Inflammatory macrophage treated with lipopolysaccharide for 4 hours (primary cell): ENCODE measurements around the gene MGLL.

Experiments used
- DNase-seq: peaks from one replicate; pipeline ENCODE4 v3.0.0-alpha.2; 2020

Gene MGLL

DNA sequence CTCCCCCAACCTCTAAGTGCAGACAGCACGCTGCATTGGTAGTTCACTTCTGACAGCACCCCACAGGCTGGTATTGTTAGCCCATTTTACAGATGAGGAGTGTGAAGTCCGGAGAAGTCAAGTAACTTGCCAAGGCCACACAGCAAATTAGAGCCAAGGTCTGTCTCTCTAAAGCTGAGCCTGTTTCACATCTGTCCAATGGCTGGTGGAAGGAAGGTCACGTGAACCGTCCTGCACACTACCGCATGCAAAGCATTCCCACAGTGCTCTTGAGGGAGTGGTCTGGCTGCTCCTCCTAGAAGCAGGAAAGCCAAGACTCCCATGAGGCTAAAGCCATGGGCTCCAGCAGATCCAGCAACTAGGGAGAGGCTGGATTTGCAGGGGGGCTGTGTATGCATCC, 50.0 kb downstream of the MGLL start:
- DNase-seq: no peak

DNA sequence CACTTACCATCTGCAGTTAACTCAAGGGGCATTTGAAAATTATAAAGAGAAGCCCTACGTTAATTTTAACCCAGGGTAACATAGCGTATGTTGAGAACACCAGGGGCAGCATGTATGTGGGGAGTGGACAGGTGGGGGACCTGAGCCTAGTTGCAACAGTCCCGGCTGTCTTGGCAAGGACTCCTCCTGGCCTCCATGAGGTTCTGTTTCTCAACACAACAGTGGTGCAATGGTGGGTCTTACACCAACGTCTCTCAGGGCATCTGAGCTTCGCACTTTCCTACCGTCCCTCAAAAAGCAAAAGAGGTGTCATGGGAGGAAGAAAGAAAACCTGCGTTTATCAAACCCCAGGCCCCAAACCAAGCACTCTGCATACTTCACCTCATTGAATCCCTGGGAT, 50.6 kb downstream of the MGLL start:
- no peak for DNase-seq

DNA sequence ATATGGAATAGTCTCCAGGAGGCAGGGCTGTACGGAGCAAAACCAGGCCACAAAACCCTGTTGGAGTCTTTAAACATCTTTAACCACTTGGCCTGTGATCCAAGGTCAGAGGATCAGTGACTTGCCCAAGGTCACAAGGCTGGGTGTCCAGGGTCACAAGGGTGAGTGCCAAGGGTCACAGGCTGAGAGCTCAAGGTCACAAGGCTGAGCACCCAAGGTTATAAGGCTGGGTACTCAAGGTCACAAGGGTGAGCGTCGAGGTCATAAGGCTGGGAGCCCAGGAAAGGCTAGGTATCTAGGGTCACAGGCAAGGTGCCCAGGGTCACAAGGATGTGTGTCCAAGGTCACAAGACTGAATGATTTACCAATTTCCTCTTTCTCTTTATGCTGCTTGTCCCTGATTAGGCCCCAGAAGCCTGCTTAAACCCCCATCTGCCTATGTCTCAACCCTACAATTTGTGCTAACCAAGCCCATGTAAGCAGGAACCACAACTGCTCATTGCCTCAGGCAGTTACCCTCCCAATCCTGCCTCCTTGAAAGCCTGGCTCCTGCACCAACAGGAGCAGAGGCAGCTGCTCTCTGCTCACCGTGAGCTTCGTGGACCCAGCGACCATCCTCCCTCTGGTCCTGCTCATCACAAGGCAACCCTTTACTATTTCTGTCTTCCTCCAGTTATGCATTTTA, 51.5 kb downstream of the MGLL start:
- peak; percentile 88 for DNase-seq

DNA sequence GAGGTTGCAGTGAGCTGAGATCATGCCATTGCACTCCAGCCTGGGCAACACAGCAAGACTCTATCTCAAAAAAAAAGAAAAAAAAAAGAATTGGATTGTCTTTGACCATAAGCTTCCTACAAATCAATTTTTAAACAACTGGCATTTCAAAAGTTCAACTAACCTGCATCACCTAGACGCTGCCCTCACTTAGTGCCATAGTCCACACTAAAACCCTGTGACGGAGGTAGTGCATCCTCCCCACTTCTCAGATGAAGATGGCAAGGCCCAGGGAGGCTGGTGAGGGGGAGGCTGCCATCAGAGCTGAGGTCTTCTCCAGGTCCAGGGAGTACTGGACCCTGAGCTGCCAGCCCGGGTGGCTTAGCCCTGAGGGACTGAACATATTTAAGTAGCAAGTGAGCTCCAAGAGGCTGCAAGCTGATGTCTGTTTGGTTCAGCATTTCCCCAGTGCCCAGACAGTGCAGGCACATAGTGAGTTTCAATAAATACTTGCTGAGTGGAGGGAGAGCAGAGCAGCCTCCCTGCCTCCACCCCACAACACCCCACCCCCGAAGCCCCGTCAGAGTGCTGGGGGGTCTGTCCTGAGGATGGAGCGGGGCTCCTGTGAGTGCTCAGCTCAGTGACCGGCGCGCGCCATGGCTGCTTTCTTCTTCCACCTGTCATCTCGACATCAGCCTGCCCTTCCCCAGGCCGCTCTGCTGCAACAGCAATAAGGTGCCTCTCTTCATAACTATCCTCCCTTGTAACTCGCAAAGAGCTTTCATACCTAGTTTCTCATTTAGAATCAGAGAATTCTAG, 52.8 kb downstream of the MGLL start:
- DNase-seq: no peak

DNA sequence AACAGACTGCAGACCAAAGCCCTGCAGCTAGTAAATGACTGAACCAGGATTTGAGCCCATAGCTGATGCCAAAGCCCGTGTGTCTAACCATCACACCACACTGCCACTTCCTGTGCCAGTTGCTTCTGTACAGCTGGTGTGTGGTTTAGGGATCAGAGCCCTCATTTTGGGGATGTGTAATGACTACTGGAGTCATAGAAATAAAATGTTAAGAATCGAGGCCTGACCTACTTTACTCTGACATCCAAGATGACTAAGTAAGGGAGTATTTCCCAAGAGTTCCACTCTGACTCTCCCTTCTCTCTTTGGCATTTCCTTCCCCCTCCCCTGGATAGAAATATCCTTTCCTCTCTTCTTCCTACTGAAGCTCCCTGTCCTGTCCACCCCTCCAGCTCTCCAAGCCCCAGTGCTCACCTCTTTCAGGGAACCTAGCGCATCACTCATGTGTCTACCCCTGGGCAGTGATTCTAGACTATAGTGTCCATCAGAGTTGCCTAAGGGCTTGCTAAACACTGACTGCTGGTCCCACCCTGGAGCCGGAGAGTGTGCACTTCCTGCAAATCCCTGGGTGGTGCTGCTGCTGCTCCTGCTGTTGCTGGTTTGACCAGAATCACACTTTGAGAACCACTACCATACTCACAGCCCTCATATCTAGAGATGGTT, 53.8 kb downstream of the MGLL start:
- DNase-seq: peak; percentile 93

DNA sequence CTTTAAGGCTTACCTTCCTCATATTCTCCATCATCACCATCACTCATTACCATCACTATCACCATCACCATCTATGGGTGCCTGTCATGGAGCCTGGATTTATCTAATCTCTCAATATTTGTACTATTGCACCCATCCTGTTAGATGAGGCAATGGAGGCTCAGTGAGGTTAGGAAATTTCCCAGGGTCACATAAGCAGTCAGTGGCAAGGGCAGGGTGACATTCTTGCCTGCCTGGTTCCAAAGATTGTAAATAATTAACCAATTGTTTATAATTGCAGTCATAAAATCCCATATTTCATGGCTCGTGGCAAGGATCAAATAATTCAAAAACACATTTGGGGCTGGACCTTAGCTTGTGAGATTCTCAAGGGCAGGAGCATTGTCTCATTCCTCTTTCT, 55.2 kb downstream of the MGLL start:
- peak; percentile 51 for DNase-seq

DNA sequence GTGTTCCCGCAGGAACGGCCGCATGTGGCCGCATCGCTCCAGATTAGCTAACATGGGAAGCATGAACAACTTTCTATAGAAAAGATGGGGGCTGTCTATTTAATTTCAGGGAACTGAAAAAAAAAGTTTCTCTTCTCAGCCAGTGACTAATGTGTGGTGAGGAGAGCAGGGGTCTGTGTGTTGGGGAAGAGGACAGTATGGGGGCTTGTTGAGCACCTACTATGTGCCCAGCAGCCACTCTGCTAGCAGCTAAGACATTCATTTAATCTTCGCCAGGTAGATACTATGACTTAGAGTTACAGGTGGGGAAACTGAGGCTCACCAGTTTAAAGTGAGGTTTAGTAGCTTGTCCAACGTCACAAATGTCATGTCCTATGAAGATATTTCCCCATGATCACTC, 56.6 kb downstream of the MGLL start:
- no peak for DNase-seq

DNA sequence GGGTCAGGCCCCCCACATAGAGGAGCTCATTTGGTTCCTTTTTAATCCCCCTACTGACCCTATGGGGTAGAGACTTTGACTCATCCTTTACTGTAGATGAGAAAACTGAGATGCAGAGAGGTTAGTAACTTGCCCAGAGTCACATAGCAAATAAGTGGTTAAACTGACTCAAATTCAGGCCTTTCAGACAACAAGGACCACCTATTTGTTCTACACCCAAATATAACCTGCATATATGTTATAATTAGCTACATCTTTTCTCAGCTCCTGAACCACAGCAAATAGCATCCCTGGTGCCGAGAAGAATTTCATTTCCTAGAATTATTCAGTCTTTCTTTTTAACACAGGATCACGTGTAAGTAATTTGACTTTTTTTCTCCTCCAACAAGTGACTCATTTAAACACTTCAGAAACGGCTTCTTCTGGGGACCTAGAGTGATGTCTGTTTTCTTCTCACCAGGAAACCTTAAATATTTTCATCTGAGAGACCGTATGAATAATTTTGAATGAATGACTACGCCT, 57.4 kb downstream of the MGLL start:
- no peak for DNase-seq

DNA sequence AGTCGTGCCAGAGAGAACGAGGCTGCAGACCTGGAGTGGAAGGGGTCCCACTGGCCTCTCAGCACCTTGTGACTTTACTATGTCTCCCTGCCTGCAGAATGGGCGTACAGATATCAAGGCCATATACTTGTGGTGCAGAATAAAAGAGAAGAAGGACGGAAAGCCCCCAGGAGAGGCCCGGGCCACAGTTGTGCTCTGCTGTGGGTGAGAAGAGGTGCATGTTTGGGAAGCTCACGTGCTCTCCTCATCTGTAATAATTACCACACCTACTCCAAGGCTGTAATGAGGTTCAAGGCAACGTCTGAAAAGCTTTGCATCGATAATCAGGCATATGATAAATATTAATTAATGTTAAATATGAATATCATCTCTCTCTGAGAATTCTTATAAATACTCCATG, 58.0 kb downstream of the MGLL start:
- DNase-seq: no peak

DNA sequence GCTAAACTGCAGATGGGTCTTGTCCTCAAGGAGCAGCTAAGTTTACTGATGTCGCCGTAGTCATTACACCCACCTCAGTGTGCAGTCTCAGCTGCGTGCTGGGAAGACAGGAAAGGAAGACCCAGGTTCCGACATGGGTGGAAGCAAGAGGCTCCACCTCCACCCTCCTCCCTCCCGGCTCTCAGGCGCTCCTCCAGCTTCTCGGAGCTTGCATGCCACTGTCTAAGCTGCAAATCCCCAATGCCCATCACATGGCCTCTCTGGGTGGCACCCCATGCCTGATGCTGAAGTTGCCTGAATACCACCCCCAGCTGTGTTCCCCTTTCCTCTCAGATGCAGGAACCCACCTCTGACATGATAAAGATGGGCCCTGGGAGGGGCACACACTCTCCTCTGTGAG, 58.5 kb downstream of the MGLL start:
- no peak for DNase-seq

DNA sequence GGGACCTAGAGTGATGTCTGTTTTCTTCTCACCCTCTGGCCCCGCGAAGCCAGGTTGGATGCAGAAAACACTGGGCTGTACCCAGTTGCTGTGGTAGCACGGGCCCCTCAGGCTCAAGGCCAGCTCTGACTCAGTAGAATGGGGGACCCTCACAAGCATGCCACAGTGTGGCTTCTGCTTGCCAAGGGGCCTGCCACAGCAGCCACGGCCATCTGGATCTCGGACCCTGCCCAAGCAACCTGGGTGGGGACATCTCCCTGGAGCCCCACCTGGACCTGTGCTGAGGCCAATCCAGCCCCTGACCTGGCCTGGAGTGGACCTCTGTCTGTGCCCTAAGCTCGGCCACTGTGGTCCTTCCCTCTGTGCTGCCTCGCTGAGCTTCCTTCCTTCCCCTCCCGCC, 59.0 kb downstream of the MGLL start:
- DNase-seq: no peak

DNA sequence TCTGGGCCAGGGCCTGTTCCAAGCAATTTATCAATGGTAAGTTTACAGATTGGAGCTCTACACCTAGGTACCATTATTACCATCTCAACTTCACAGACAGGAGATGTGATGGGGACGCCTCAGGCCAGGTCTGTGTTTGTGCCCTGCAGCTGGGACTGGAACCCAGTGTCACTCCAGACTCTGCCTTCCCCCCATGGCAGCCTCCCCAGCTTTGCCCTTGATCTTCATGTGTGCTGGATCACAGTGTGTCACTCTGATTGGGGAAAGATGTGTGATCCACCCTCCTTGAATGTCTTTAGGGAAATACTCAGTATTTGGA, 59.6 kb downstream of the MGLL start:
- DNase-seq: no peak

DNA sequence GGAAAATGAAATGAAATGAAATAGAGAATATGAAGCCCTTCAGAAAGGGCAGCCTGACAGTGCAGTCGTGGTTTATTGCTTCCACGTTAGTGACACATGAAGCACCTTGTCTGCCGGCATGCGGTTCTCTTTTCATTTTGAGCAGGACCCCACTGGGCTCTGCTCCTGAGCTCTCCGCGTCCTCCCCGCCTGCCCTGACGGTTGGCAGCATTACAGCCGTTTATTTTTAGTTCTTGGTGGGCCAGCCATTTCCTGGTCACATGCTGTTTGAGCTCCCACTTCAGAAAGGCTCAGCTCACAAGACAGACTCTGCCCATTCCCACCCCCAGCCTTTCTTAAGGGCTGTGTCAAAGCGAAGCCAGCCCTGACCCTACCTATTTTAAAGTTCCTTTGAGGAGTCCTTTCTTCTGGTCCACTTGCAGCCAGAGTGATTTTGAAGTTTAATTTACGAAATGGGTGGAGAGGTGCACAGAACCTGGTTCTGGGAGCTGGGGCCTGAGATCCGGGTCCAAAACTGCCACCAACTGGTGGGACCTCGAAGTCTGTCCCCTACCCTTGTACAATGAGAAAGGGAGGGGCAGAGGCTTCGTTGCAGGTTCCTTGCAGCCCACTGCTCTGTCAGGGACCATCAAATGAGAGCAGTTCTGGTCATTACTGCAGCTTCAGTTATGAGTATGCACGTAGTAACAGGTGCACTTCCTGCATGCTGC, 60.1 kb downstream of the MGLL start:
- peak; percentile 56 for DNase-seq

DNA sequence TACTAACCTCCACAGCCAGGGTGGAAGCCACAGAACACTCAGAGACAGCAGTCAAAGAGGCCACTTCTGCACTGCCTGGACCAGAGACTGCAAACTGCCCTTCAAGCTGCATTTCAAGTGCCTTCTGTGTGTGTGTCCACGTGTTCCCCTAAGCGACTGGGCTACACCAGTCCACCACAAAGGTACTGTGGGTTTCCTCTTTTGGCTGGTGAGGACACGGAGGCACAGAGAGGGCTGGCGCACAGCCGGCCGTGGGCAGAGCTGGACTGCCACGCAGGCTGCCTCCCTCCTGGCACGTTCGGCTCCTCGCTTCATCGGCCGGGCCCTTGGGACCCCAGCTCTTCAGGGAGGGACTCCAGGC, 60.9 kb downstream of the MGLL start:
- peak; percentile 41 for DNase-seq

DNA sequence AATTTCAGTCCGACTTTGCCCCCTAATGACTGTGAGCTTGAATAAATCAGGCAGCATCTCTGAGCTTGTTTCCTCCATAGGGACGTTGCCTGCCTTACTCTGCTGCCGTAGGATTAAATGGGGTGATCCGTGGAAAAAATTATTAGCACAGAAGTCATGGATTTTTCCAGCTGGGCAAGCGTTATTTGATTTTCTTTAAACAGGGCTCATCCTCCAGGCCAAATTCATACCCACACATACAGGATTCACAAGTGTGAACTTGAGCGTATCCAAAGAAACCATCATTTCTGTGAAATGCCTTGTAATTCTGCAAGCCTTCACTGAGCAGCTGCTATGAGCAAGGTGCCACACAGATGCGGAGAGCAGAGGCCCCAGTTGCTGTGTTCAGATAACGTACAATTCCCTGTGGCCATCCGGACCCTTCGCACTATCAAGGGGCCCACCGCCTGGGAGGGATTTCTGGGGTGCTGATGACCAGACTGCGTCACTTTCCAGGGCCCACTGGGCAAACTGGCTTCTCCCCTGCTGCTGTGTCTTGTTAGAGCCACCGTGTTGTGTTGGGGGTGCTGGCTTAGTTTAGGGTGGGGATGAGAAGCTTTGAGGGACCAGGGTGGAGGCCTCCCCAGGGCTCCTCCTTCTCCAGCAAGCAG, 61.4 kb downstream of the MGLL start:
- DNase-seq: no peak

DNA sequence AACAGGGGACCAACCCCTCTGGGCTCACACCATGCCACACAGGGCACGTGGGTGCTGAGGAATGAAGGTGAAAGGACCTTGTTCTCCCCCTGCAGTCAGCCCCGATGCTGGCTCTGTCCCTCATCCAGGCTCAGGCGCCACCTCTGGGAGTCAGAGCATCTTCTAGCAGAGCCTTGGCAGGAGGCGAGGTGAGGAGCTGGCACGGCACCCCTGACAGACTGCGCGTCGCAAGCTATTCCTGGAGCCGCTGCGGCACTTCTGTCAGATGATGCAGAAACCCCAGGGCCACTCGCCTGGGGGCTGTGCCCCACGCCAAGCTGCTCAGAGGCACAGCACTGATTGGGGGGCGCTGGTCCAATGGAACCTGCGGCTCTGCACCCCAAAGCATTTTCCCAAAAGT, 62.0 kb downstream of the MGLL start:
- no peak for DNase-seq

DNA sequence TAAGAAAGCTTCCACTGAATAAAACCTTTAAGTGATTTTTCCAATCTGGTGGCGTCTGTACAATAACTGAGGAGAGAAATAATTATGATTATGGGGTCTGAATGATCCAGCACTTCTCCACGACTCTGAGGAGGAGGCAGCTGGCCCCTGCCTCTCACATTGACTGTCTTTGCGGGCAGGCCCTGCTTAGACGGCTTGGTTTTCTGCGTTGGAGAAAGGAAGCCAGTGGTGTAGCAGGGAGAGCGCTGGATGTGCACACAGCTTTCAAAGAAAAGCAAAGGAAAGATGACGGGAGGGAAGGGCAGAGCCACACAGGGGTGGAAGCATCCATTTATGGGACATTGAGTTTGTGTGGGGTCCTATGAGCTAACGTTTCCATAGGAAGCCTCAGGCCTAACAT, 62.5 kb downstream of the MGLL start:
- no peak for DNase-seq

DNA sequence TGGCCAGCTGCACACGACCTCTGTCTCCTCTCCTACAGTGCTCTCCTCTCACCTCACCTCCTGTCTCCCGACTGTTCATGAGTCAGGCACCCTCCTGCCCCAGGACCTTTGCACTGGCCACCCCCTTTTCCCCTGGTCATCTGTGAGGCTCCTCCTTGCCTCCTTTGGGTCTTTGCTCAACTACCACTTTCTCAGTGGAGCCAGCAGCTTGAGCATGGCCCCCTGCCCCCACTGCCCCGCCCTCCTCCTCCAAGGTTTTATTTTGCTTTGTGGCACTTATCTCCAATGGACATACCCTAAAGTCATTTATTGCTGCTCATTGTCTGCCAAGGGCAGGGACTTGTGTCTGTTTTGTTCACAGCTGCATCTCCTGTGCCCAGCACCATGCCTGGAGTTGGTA, 64.3 kb downstream of the MGLL start:
- no peak for DNase-seq

DNA sequence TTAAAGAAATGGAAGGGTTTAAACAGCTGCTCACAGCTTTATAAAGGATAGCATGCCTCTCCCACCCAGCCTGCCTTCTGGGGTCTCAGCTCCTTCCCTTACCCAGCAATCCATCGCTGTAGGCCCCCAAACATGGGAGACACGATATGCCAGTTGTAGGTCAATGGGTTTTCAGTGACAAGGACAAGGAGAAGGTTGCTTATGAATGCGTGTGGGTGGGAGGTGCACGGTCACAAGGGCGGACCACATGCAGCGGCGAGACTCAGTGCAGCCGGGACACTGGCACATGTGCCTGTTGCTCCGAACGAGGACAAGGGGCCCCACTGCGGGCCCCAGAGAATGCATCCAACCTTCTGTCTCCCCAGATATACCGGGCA, 67.0 kb downstream of the MGLL start:
- DNase-seq: no peak

DNA sequence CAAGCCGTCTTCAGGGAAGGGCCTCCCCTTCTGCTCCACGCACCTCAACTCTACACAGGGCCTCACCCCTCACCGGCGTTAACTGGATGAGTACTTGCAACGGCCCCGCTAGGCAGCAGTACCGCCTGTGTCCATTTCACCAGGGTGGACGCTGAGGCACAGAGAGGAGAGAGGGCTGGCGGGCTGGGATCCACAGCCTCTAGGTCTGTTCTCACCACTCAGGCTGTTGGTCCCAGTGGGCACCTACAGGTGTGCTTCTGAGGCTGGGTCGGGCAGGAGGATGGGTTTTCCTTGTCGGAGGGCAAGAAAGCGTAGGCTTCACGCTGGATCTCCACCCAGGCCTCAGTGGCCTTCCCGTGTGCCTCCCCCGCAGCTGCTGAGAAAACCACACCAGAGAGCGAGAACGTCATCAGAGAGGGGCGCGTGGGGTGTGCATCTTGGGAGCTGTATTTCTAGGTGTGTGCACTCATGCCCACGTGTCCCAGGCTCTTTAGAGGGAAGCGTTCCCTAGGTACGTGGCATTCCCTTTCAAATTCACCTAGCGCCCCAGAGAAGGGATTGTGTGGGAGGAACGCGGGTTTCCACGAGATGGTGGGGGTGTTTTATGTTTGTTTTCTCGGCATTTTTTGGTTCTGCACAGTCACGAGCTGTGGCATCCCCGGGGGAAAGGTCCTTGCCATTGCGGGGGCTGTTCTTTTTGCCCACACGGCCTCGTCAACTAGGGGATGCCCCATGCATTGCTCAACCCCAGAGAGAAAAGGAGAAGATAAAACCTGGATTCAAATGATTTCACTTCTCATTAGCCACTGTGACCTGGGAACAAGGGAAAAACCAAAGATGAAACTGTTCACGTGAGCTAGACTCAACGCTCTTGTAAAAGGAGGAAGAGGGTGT, 67.7 kb downstream of the MGLL start:
- DNase-seq: peak; percentile 99

DNA sequence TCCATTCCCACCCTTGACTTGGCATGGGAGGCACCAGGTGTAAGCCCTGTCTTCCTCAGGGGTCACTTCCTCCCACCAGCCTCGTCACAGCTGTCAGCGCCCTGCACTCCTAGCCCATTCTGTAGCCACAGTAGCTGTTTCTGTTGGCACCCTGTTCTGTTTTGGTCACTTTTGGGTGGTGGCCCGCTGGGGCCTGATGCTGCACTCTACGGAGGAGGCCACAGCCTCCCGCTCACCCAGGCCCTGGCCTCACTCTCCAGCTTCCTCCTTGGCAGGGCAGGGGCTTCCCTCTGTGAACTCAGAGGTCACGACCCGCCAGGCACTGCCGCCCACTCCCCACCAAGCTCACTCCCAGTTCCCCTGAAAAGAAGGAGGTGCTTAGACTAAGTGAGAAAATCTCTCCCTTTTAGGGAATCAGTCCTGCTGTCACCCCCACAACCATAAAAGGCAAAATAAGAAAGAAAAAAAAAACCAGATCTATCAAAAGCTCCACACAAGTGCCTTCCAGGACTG, 68.4 kb downstream of the MGLL start:
- peak; percentile 97 for DNase-seq

DNA sequence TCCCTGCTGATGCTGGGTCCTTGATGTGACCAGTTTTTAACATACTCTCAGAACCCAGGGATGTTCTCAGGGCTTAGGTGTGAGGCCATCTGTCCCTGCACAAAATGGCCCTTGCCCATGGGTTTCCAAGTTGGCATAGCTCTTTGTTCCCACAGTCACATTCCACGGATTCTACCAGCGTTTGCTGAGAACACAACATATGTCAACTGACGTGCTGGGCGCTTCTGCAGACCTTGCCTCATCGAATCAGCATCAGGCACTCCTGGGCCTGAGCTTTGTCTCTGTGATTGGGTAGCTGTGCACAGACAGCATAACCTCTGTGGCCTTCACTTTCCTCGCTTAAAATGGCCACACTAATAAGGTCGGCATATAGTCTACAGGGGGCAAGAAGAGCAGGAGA, 69.0 kb downstream of the MGLL start:
- DNase-seq: no peak
